Measurements from ENCODE around the gene PRKAA2.

The PRKAA2 gene

GRCh38 chr1:56683569-56683968 is 38.5 kb downstream of the PRKAA2 start:
- H3K9ac ChIP-seq (ENCODE audit: low read length): no peak overlapping the region
- no peaks in the 10 kb centered on the region for H3F3A ChIP-seq (ENCODE audit: insufficient read depth, low read length)
- H3K4me3 ChIP-seq (ENCODE audit: low read depth, low read length, poor library complexity, severe bottlenecking): no peak overlapping the region
- H2AFZ ChIP-seq (ENCODE audit: low read length): no peak overlapping the region
- no peak overlapping the region for H3K4me2 ChIP-seq (ENCODE audit: low read length)
- no peaks in the 10 kb centered on the region for H3K4me1 ChIP-seq (ENCODE audit: insufficient read depth, low read length, severe bottlenecking)
- no peaks in the 10 kb centered on the region for H3K9me3 ChIP-seq (ENCODE audit: low read length)
- no peaks in the 10 kb centered on the region for H3K79me2 ChIP-seq (ENCODE audit: insufficient read depth, low read length)
- H4K20me1 ChIP-seq (ENCODE audit: insufficient read depth, low read length): no peaks in the 10 kb centered on the region
- H3K36me3 ChIP-seq (ENCODE audit: insufficient read depth, low read length): no peaks in the 10 kb centered on the region
- H3K27me3 ChIP-seq (ENCODE audit: insufficient read depth, low read length): no peaks in the 10 kb centered on the region
- no peak overlapping the region for H3K27ac ChIP-seq (ENCODE audit: low read depth, low read length, poor library complexity, severe bottlenecking)
- no peak for TF ChIP-seq CTCF (IDR thresholded peaks at IDR 0.05; ENCODE audit: low read length)
- TF ChIP-seq EZH2 (IDR thresholded peaks at IDR 0.05; ENCODE audit: borderline replicate concordance, low read length): no peak
- no peaks in the 10 kb centered on the region for H3K9me2 ChIP-seq (ENCODE audit: low read depth, low read length)

DNA sequence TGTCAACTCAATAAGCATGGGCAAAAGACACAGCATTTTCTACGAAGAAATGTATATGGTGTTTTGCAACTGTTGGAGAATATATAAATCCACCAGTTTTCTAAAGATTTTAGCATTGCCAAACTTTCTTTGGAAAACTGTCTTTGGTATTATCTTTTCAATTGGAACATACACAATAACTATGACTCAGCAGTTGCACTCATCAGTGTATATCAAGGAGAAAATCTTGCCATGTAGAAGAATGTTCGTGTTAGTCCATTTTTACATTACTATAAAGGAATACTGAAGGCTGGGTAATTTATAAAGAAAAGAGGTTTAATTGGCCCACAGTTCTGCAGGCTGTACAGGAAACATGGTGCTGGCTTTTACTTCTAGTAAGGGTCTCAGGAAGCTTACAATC is 41.1 kb downstream of the PRKAA2 start:
- H3K4me1 ChIP-seq (ENCODE audit: insufficient read depth, low read length, severe bottlenecking): no peaks in the 10 kb centered on the region

GRCh38 chr1:56688522-56689026 is 43.5 kb downstream of the PRKAA2 start:
- no peaks in the 10 kb centered on the region for H3K9me3 ChIP-seq (ENCODE audit: low read length)
- no peaks in the 10 kb centered on the region for H3K79me2 ChIP-seq (ENCODE audit: insufficient read depth, low read length)
- H3K27ac ChIP-seq (ENCODE audit: low read depth, low read length, poor library complexity, severe bottlenecking): no peak overlapping the region
- TF ChIP-seq EZH2 (IDR thresholded peaks at IDR 0.05; ENCODE audit: borderline replicate concordance, low read length): no peak
- TF ChIP-seq CTCF (IDR thresholded peaks at IDR 0.05; ENCODE audit: low read length): no peak
- H3K27me3 ChIP-seq (ENCODE audit: insufficient read depth, low read length): no peaks in the 10 kb centered on the region
- no peaks in the 10 kb centered on the region for H4K20me1 ChIP-seq (ENCODE audit: insufficient read depth, low read length)
- H3K4me1 ChIP-seq (ENCODE audit: insufficient read depth, low read length, severe bottlenecking): no peaks in the 10 kb centered on the region
- H3K4me3 ChIP-seq (ENCODE audit: low read depth, low read length, poor library complexity, severe bottlenecking): no peak overlapping the region
- no peak overlapping the region for H2AFZ ChIP-seq (ENCODE audit: low read length)
- no peak overlapping the region for H3K9ac ChIP-seq (ENCODE audit: low read length)
- no peaks in the 10 kb centered on the region for H3F3A ChIP-seq (ENCODE audit: insufficient read depth, low read length)
- H3K36me3 ChIP-seq (ENCODE audit: insufficient read depth, low read length): no peaks in the 10 kb centered on the region
- no peaks in the 10 kb centered on the region for H3K9me2 ChIP-seq (ENCODE audit: low read depth, low read length)
- no peak overlapping the region for H3K4me2 ChIP-seq (ENCODE audit: low read length)

More for the DNA sequence above, 41.1 kb downstream of the PRKAA2 start:
- Histone ChIP-seq H3K9me3 (ENCODE audit: low read length) (no peaks in the 10 kb centered on the region), H3K27ac (ENCODE audit: low read depth, low read length, poor library complexity, severe bottlenecking) (no peak overlapping the region), H3K9ac (ENCODE audit: low read length) (no peak overlapping the region), H4K20me1 (ENCODE audit: insufficient read depth, low read length) (no peaks in the 10 kb centered on the region), H2AFZ (ENCODE audit: low read length) (no peak overlapping the region), H3K27me3 (ENCODE audit: insufficient read depth, low read length) (no peaks in the 10 kb centered on the region), H3K4me3 (ENCODE audit: low read depth, low read length, poor library complexity, severe bottlenecking) (no peak overlapping the region), H3K9me2 (ENCODE audit: low read depth, low read length) (no peaks in the 10 kb centered on the region), H3K36me3 (ENCODE audit: insufficient read depth, low read length) (no peaks in the 10 kb centered on the region), H3K4me2 (ENCODE audit: low read length) (no peak overlapping the region), H3F3A (ENCODE audit: insufficient read depth, low read length) (no peaks in the 10 kb centered on the region), H3K79me2 (ENCODE audit: insufficient read depth, low read length) (no peaks in the 10 kb centered on the region)
- TF ChIP-seq CTCF (IDR thresholded peaks at IDR 0.05; ENCODE audit: low read length) (no peak), EZH2 (IDR thresholded peaks at IDR 0.05; ENCODE audit: borderline replicate concordance, low read length) (no peak)
